ENCODE results near the gene PARVA.

- TF ChIP-seq CTCF (conservative IDR thresholded peaks at IDR 0.05) (no peak), EZH2 (IDR thresholded peaks at IDR 0.05; ENCODE audit: low read depth) (no peak)
These were observed 192.4 kb downstream of the PARVA start for GRCh38 chr11:12569499-12570425.
